Loucy (cell line): ENCODE results near the gene MT4.

Experiments
- H2AFZ ChIP-seq: fragments of 200-600 bp; sonication (generic); 2 replicates; pipeline ENCODE4 v1.6.0; 2016; ENCODE audit warnings: antibody characterized with exemption, mild to moderate bottlenecking, low read length, moderate library complexity
- H3F3A ChIP-seq: fragments of 200-600 bp; 2 replicates; pipeline ENCODE4 v1.6.0; 2016; ENCODE audit warnings: antibody characterized with exemption, low read depth, mild to moderate bottlenecking
- H3K27me3 ChIP-seq: fragments of 200-600 bp; sonication (generic); 2 replicates; pipeline ENCODE4 v1.6.1; 2014; ENCODE audit warnings: low read length, mild to moderate bottlenecking; ENCODE audit not compliant: insufficient read depth, poor library complexity, severe bottlenecking
- H3K36me3 ChIP-seq: fragments of 200-600 bp; sonication (generic); 2 replicates; pipeline ENCODE4 v1.6.1; 2016; ENCODE audit warnings: low read length; ENCODE audit not compliant: insufficient read depth
- H3K4me1 ChIP-seq: fragments of 200-600 bp; sonication (generic); 2 replicates; pipeline ENCODE4 v1.5.1; 2014; ENCODE audit warnings: low read length, mild to moderate bottlenecking; ENCODE audit not compliant: insufficient read depth, poor library complexity, severe bottlenecking
- H3K4me2 ChIP-seq: fragments of 200-600 bp; sonication (generic); 2 replicates; pipeline ENCODE4 v1.6.0; 2014; ENCODE audit warnings: antibody characterized with exemption, low read length, low read depth, mild to moderate bottlenecking; ENCODE audit not compliant: poor library complexity, severe bottlenecking
- H3K4me3 ChIP-seq: fragments of 200-600 bp; sonication (generic); 2 replicates; pipeline ENCODE4 v1.5.1; 2014; ENCODE audit warnings: low read length, mild to moderate bottlenecking, mixed read lengths; ENCODE audit not compliant: poor library complexity, severe bottlenecking
- H3K79me2 ChIP-seq: fragments of 200-600 bp; sonication (generic); 2 replicates; pipeline ENCODE4 v1.6.1; 2014; ENCODE audit warnings: low read length; ENCODE audit not compliant: insufficient read depth
- H3K9ac ChIP-seq: fragments of 200-600 bp; sonication (generic); 2 replicates; pipeline ENCODE4 v1.6.0; 2014; ENCODE audit warnings: mild to moderate bottlenecking, low read depth, low read length, moderate library complexity; ENCODE audit not compliant: poor library complexity, severe bottlenecking
- H3K9me2 ChIP-seq: fragments of 200-600 bp; sonication (generic); replicated peaks from 2 replicates; pipeline ENCODE4 v1.6.1; 2016; ENCODE audit warnings: low read depth, low read length, mixed read lengths
- H3K9me3 ChIP-seq: fragments of 200-600 bp; sonication (generic); 2 replicates; pipeline ENCODE4 v1.6.1; 2014; ENCODE audit warnings: mild to moderate bottlenecking, antibody characterized with exemption, low read length, low read depth; ENCODE audit not compliant: insufficient read depth
- H4K20me1 ChIP-seq: fragments of 200-600 bp; sonication (generic); 2 replicates; pipeline ENCODE4 v1.6.0; 2014; ENCODE audit warnings: antibody characterized with exemption, low read length, mild to moderate bottlenecking; ENCODE audit not compliant: insufficient read depth, poor library complexity, severe bottlenecking
- CTCF ChIP-seq: fragments of 200-600 bp; sonication (generic); conservative IDR thresholded peaks from 2 replicates; pipeline ENCODE4 v1.5.1; 2014; ENCODE audit warnings: mild to moderate bottlenecking, antibody characterized with exemption, low read length
- EZH2phosphoT487 ChIP-seq: fragments of 200-600 bp; IDR thresholded peaks from 2 replicates; pipeline ENCODE4 v1.6.1; 2018; ENCODE audit warnings: antibody characterized with exemption, mild to moderate bottlenecking, moderate library complexity, borderline replicate concordance

MT4 gene

GRCh38 chr16:56549161-56549560 lies 15.7 kb upstream of the MT4 start:
- Histone ChIP-seq H3F3A (peaks cover 2% of the 10 kb centered on the region; the same call in 1 of the 2 replicates), H4K20me1 (no peaks in the 10 kb centered on the region), H3K27me3 (no peaks in the 10 kb centered on the region), H3K79me2 (no peaks in the 10 kb centered on the region), H3K4me3 (no peak overlapping the region), H3K4me2 (no peak overlapping the region), H2AFZ (no peak overlapping the region), H3K36me3 (no peaks in the 10 kb centered on the region), H3K9me2 (no peaks in the 10 kb centered on the region), H3K9me3 (no peaks in the 10 kb centered on the region), H3K4me1 (peaks cover 47% of the 10 kb centered on the region), H3K9ac (no peak overlapping the region)
- TF ChIP-seq CTCF (no peak), EZH2phosphoT487 (no peak)

- Histone ChIP-seq H3K4me2 (no peak overlapping the region), H3K36me3 (no peaks in the 10 kb centered on the region), H3K9me2 (no peaks in the 10 kb centered on the region), H3K9ac (no peak overlapping the region), H3K27me3 (no peaks in the 10 kb centered on the region), H4K20me1 (no peaks in the 10 kb centered on the region), H3K79me2 (no peaks in the 10 kb centered on the region), H2AFZ (peak overlapping the region; percentile 37; the same call in 1 of the 2 replicates), H3F3A (peaks cover 2% of the 10 kb centered on the region; the same call in 1 of the 2 replicates), H3K4me3 (no peak overlapping the region), H3K4me1 (peaks cover 47% of the 10 kb centered on the region), H3K9me3 (no peaks in the 10 kb centered on the region)
- TF ChIP-seq EZH2phosphoT487 (no peak), CTCF (no peak)
These were observed 15.0 kb upstream of the MT4 start for GRCh38 chr16:56549744-56550385.

GRCh38 chr16:56551796-56552738 lies 12.8 kb upstream of the MT4 start:
- Histone ChIP-seq H3K9ac (peak overlapping the region; percentile 62), H3K9me3 (no peaks in the 10 kb centered on the region), H3K4me3 (peak overlapping the region; percentile 41), H3K4me2 (peak overlapping the region; percentile 73), H3K36me3 (no peaks in the 10 kb centered on the region), H2AFZ (peak overlapping the region; percentile 75), H3F3A (peaks cover 2% of the 10 kb centered on the region; the same call in 1 of the 2 replicates), H3K27me3 (no peaks in the 10 kb centered on the region), H3K79me2 (no peaks in the 10 kb centered on the region), H4K20me1 (no peaks in the 10 kb centered on the region), H3K4me1 (peaks cover 43% of the 10 kb centered on the region), H3K9me2 (no peaks in the 10 kb centered on the region)
- TF ChIP-seq CTCF (no peak), EZH2phosphoT487 (no peak)
